ENCODE measurements around the gene GTF3A. TPM values are rescaled to one million over a fixed set of nuclear protein-coding genes. Genes with fewer than 3 reads are reported as not detected.

GTF3A gene
- total and polyA plus RNA-seq, 9 of the 15 experiments (the other 6 are each of a cell fraction or from before 2014, with no cell fraction given): 47.5 to 303 (median 174) TPM

DNA sequence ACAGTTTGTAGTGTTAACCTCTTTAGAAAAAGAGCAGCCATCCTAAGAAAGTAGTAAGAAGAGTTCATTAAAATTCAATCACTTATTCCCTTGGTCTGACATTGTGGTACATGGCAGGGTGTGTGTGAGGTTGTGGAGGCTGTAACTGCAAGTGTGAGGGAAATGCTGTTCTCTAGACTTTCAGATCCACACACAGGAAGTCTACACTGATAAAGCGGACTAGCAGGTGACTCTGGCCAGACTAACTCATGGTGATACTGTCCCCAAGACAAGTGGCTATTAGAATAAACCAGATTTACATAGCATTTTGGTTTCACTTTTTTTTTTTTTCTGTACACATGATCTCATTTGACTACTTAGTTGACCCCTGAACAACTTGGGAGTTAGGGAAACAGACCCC is 16.0 kb downstream of the GTF3A start:
- intact Hi-C loops (cut with micrococcal nuclease): no loop called here
- H3K36me3 ChIP-seq (ENCODE audit: control insufficient read depth, insufficient read depth, low read length): peaks cover 31% of the 10 kb centered on the region; the same call in 2 of the 3 replicates
- H3K27me3 ChIP-seq (ENCODE audit: control insufficient read depth in 2 of 2, insufficient read depth in 2 of 2, low read length in 2 of 2): no peaks in the 10 kb centered on the region
- in situ Hi-C loops (cut with MboI): no loop called here
- H3K9ac ChIP-seq (ENCODE audit: insufficient read depth in 1 of 2, low read depth in 2 of 2, low read length in 2 of 2): no peak overlapping the region
- ChIA-PET CTCF (ENCODE audit: low intra/inter-chr PET ratio) (no interaction called here), POLR2A (no interaction called here)
- no peaks in the 10 kb centered on the region for H3K9me3 ChIP-seq (replicated peaks; ENCODE audit: control insufficient read depth, insufficient read depth, low read depth, low read length)
- no peaks in the 10 kb centered on the region for H3K79me2 ChIP-seq (ENCODE audit: control insufficient read depth, insufficient read depth, low read length)
- ATAC-seq (no peak), DNase-seq (ENCODE audit: extremely low read depth in 1 of 4, low spot score in 3 of 4) (no peak), FAIRE-seq (no peak)
- no peak for TF ChIP-seq ZNF184 (CRISPR knock-in tag; IDR thresholded peaks at IDR 0.05)
- no peak for TF ChIP-seq HDAC6 (IDR thresholded peaks at IDR 0.05; ENCODE audit: low read depth, low read length)
- TF ChIP-seq L3MBTL2 (IDR thresholded peaks at IDR 0.05): no peak
- no peak for TF ChIP-seq ZNF668 (CRISPR knock-in tag; IDR thresholded peaks at IDR 0.05)
- no peak for TF ChIP-seq ILK (tag; IDR thresholded peaks at IDR 0.05; ENCODE audit: borderline replicate concordance, low read depth)
- TF ChIP-seq PYGO2 (tag; IDR thresholded peaks at IDR 0.05): no peak
- TF ChIP-seq TFAM (CRISPR knock-in tag; conservative IDR thresholded peaks at IDR 0.05): no peak
- no peak for TF ChIP-seq TOE1 (IDR thresholded peaks at IDR 0.05; ENCODE audit: borderline replicate concordance)
- no peak for TF ChIP-seq TOE1 (CRISPR knock-in tag; IDR thresholded peaks at IDR 0.05; ENCODE audit: borderline replicate concordance, low read depth)
- no peak for TF ChIP-seq DNMT1 (IDR thresholded peaks at IDR 0.05)
- TF ChIP-seq RHOXF2B (CRISPR knock-in tag; conservative IDR thresholded peaks at IDR 0.05): no peak
- TF ChIP-seq KAT7 (CRISPR knock-in tag; IDR thresholded peaks at IDR 0.05; ENCODE audit: borderline replicate concordance): no peak
- no peak for TF ChIP-seq ZNF445 (CRISPR knock-in tag; IDR thresholded peaks at IDR 0.05; ENCODE audit: low read depth)
- TF ChIP-seq CTCF (IDR thresholded peaks at IDR 0.05 in 2 of 3, conservative IDR thresholded peaks at IDR 0.05 in 1 of 3; ENCODE audit: insufficient read depth in 2 of 3, low read depth in 1 of 3, low read length in 3 of 3): no peak
- no peak for TF ChIP-seq NFXL1 (CRISPR knock-in tag; IDR thresholded peaks at IDR 0.05)
- no peak for TF ChIP-seq U2AF2 (optimal IDR thresholded peaks at IDR 0.05; ENCODE audit: low read depth, low read length)
- TF ChIP-seq ZNF41 (CRISPR knock-in tag; conservative IDR thresholded peaks at IDR 0.05): no peak
- TF ChIP-seq ZNF165 (CRISPR knock-in tag; IDR thresholded peaks at IDR 0.05; ENCODE audit: borderline replicate concordance): no peak
- no peak for TF ChIP-seq NR0B1 (IDR thresholded peaks at IDR 0.05; ENCODE audit: partially characterized antibody)
- no peak for TF ChIP-seq CC2D1A (IDR thresholded peaks at IDR 0.05)
- peaks cover 0 to 2% of the 10 kb centered on the region in 2 experiments; a peak in 2 of 5 replicates for H3K4me1 ChIP-seq (replicated peaks in 1 of 2; ENCODE audit: control insufficient read depth in 2 of 2, insufficient read depth in 2 of 2, low read length in 2 of 2)
- H3K4me2 ChIP-seq (ENCODE audit: insufficient read depth, low read length): no peak overlapping the region
- no TSS peak for BruUV-seq (replicated peaks)
- H3K27ac ChIP-seq (ENCODE audit: extremely low read depth, low read depth, low read length): no peak overlapping the region
- no peaks in the 10 kb centered on the region for H3K9me1 ChIP-seq (ENCODE audit: control insufficient read depth, insufficient read depth, low read length)
- H4K20me1 ChIP-seq (replicated peaks; ENCODE audit: control insufficient read depth, insufficient read depth, low read length): no peaks in the 10 kb centered on the region
- no CpG with 5 or more reads among the region's 1 CpG for WGBS (ENCODE audit: insufficient coverage, low coverage, missing lambda C conversion rate)
- no peak overlapping the region for H2AFZ ChIP-seq (ENCODE audit: low read depth, low read length)
- no peak overlapping the region for H3K4me3 ChIP-seq

Measured in K562 (cell line).